GM20000 (cell line): ENCODE results near the gene SYPL1.

Source experiments
- DNase-seq: peaks from one replicate; pipeline ENCODE4 v3.0.0; 2012; ENCODE audit warnings: low spot score
- TF ChIP-seq, protein P1 (sequence below): IDR thresholded peaks from 2 replicates; pipeline ENCODE4 v1.5.1; 2012; ENCODE audit warnings: mild to moderate bottlenecking, control low read depth; ENCODE audit errors: extremely low read depth, missing control alignments

Gene SYPL1

DNA sequence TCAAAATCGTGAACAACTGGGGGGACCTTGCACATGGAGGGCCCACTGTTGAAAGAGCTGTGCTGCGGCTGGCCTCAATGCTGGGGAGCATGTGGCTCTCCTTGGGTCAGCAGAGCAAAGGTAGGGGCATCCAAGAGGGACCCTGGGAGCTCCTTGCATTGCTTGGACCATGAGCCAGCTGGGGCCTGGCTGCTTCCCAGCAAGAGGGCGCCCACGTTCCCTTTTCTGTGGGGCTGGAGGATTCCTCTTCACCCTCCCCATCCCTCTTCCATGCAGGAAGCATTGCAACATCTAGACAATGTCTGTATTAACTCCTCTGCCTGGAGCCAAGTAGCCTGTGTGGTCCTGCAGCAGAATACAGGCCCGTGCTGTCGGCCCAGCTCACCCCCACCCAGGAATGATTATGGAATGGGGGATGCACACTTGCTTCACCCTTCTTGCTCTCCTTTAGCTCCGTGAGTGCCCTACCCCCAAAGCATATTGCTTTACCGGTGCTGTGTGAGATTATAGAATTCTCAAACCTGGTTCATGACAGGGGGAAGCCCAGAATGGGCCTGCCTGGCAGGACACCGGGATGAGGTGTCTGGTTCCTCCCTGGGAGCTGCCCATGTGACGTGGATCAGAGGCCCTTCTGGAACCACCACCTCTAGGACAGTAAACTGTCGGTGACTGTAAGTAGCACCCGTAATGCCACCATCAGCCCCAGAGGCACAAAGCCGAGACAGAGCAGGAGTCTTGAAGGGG lies 61.9 kb downstream of the SYPL1 start:
- no peak for DNase-seq
- TF ChIP-seq, protein P1, sequence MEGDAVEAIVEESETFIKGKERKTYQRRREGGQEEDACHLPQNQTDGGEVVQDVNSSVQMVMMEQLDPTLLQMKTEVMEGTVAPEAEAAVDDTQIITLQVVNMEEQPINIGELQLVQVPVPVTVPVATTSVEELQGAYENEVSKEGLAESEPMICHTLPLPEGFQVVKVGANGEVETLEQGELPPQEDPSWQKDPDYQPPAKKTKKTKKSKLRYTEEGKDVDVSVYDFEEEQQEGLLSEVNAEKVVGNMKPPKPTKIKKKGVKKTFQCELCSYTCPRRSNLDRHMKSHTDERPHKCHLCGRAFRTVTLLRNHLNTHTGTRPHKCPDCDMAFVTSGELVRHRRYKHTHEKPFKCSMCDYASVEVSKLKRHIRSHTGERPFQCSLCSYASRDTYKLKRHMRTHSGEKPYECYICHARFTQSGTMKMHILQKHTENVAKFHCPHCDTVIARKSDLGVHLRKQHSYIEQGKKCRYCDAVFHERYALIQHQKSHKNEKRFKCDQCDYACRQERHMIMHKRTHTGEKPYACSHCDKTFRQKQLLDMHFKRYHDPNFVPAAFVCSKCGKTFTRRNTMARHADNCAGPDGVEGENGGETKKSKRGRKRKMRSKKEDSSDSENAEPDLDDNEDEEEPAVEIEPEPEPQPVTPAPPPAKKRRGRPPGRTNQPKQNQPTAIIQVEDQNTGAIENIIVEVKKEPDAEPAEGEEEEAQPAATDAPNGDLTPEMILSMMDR: no peak

DNA sequence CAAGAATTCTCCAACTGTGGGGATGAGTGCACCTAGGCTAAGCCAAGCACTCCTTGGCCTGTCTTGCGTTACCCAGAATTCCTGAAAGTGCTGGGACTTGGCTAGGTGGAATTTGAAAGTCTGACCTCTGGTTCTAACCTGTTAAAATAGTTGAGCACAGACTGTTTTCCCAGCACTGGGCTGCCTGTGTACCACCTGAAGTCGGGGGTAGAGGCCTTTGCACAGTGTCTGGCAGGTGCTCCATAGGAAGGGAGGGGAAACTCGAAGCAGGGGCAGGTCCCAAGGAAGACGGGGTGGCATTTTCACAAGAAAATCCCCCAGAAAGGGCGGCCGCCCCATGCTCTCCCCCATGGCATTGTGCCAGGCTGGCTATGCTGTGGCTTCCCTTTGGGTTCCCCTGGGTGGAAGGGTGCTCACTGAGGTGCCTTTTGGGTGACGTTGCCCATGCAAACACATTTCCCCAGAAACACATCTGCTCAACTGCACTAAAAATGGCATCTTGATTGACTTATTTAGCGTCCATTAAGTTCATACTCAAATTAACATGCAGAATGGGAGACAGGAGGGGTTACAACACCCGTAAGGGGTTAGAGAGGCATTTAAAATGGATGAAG lies 62.9 kb downstream of the SYPL1 start:
- TF ChIP-seq, protein P1: no peak
- no peak for DNase-seq

DNA sequence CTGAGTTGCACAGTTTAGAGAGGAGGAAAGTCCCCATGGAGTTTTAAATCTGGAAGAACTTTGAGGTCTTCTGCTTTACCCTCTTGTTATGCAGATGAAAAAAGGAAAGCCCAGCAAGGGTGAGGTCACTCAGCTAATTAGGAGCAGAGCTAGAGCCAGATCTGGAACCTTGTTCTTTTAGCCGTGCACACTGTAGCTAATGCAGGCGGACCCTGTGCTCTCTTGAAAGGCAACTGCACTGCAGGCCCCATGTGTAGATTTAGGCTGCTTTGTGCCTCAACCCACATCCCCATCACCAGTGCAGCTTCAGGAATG lies 63.4 kb downstream of the SYPL1 start:
- no peak for DNase-seq
- TF ChIP-seq, protein P1: no peak

DNA sequence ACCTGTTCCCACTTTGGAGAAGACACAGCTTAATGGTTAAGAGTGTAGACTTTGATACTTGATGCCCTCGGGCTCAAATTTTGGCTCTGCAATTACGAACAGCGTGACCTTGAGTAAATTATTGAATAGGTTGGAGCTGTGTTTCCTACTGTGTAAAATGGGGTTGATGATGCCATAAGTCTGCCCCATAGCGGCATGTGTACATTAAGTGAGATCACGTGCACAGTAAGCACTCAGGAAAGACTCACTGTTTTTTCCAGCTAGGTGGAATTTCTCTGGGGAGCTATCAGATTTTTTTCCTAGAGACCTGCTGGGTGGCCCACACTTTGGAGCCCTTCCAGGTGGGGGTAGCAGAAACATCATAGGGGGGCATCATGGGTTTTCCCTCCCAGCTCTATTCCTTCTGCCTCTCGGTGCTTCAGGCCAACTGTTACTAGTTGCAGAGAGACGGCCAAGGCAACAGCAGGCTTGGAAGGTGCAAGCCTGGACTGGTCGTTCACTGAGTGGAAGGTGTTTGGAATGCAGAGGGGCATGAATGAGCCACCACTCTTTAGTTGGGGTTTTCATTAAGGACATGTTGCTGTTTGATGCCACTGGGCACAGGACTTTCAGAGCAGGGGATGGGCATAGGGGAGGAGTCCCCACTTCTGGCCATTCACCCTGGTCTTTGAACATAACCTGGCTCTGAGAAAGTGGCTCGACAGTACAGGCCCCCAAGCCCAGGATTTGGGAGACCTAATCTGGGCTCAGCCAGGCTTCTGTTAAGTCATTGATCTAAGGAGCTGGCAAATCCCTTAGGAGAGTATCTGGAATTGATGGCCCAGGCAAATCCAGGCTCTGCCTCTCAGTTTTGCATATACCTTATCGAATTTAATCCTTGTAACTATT lies 64.0 kb downstream of the SYPL1 start:
- TF ChIP-seq, protein P1: no peak
- DNase-seq: no peak

DNA sequence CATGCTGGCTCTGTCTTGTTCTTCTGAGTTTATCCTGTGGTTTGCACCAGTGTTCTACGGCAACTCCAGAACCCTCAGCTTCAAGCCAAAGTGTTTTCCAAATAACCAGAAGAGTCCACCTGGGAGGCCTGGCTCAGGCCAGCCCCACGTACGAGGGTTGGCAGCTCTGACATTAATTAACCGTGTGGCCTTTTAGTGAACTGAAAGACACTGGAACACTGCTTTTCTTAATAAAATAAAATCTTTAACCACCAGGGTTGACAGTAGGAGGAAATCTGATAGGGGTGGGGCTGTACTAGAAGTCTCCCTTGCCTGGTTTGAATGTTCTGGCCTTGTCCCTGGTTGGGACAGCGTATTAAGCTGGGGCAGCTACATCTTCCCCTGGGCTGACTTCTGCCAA lies 64.9 kb downstream of the SYPL1 start:
- TF ChIP-seq, protein P1: no peak
- no peak for DNase-seq

DNA sequence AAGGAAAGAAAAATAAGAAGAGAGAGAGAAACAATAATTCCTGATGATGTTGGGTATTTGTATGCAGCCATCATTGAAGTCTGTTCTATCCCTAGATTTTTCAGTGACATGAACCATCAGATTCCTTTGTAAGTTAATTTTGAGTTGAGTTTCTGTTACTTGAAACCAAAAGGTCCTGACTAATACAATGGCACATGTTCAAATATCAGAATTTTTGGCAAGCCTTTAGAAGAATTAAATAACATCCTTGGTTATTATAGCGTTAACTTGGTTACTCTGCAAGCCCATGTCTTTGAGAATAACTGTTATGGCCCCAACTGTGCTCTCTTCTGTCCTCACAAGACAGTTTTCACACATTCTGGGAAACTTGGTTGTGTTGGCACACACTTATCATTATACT lies 66.5 kb downstream of the SYPL1 start:
- DNase-seq: no peak
- TF ChIP-seq, protein P1: no peak

DNA sequence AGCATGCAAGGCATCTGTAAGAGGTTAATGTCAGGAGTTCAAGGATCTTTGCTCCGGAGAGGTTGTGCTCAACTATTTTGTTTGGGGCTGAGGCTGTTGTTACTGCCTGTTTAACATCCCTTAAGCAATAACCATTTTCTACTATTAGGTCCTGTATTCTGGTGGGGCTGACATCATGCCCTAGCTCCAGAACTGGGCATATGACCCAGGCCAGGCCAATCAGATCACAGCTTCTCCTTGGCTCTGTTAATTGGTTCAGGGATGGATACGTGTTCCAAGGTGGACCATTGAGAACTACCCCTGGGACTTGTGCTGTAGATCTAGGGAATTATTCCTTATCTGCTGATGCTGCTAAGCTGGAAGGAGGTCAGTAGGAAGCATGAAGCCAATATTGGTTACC lies 67.0 kb downstream of the SYPL1 start:
- TF ChIP-seq, protein P1: no peak
- no peak for DNase-seq
